ENCODE results near the gene LCA5. TPM values are rescaled to one million over a fixed set of nuclear protein-coding genes. Genes with fewer than 3 reads are reported as not detected.

The LCA5 gene
- total and polyA plus RNA-seq, 2 donors (not counting 3 experiments of a cell fraction or from before 2014, with no cell fraction given): 0.57 to 4.2 TPM

GRCh38 chr6:79453558-79454042 lies 83.6 kb downstream of the LCA5 start:
- Histone ChIP-seq H3K79me2 (ENCODE audit: control insufficient read depth, insufficient read depth, low read length) (no peaks in the 10 kb centered on the region), H3K36me3 (ENCODE audit: control insufficient read depth in 2 of 2, extremely low read depth in 1 of 2, insufficient read depth in 2 of 2, low read length in 2 of 2) (no peaks in the 10 kb centered on the region), H3K9ac (replicated peaks; ENCODE audit: extremely low read depth, insufficient read depth, low read length) (no peak overlapping the region), H3K4me2 (ENCODE audit: insufficient read depth, low read length) (no peak overlapping the region), H2AFZ (ENCODE audit: low read depth, low read length) (no peak overlapping the region), H3K27ac (ENCODE audit: insufficient read depth, low read depth, low read length) (no peak overlapping the region), H3K27me3 (ENCODE audit: control insufficient read depth in 2 of 2, insufficient read depth in 2 of 2, low read length in 2 of 2) (no peaks in the 10 kb centered on the region), H3K4me3 (replicated peaks in 1 of 3; ENCODE audit: insufficient read depth in 1 of 3, low read depth in 1 of 3, low read length in 3 of 3) (no peak overlapping the region), H4K20me1 (replicated peaks; ENCODE audit: control insufficient read depth, extremely low read depth, insufficient read depth, low read length) (no peaks in the 10 kb centered on the region), H3K9me3 (replicated peaks; ENCODE audit: control insufficient read depth, insufficient read depth, low read length) (no peaks in the 10 kb centered on the region), H3K9me1 (replicated peaks; ENCODE audit: control insufficient read depth, extremely low read depth, insufficient read depth, low read length) (no peaks in the 10 kb centered on the region), H3K4me1 (ENCODE audit: control insufficient read depth, extremely low read depth, insufficient read depth, low read length) (no peaks in the 10 kb centered on the region)
- DNase-seq (ENCODE audit: low read depth, low spot score): no peak
- intact Hi-C loops (cut with micrococcal nuclease) (no loop called here), dilution Hi-C loops (cut with MboI; ENCODE audit: extremely low pct_ligation_motif_present, low sequenced_read_pairs) (no loop called here)
- POLR2A ChIA-PET: no interaction called here
- no peak for TF ChIP-seq EZH2 (IDR thresholded peaks at IDR 0.05; ENCODE audit: borderline replicate concordance, low read depth, low read length, severe bottlenecking)
- TF ChIP-seq, protein P1, sequence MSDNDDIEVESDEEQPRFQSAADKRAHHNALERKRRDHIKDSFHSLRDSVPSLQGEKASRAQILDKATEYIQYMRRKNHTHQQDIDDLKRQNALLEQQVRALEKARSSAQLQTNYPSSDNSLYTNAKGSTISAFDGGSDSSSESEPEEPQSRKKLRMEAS (IDR thresholded peaks at IDR 0.05; ENCODE audit: insufficient read depth, insufficient read length): no peak
- TF ChIP-seq POLR2AphosphoS5 (IDR thresholded peaks at IDR 0.05; ENCODE audit: insufficient read depth, low read depth, low read length): no peak
- TF ChIP-seq, protein P2, sequence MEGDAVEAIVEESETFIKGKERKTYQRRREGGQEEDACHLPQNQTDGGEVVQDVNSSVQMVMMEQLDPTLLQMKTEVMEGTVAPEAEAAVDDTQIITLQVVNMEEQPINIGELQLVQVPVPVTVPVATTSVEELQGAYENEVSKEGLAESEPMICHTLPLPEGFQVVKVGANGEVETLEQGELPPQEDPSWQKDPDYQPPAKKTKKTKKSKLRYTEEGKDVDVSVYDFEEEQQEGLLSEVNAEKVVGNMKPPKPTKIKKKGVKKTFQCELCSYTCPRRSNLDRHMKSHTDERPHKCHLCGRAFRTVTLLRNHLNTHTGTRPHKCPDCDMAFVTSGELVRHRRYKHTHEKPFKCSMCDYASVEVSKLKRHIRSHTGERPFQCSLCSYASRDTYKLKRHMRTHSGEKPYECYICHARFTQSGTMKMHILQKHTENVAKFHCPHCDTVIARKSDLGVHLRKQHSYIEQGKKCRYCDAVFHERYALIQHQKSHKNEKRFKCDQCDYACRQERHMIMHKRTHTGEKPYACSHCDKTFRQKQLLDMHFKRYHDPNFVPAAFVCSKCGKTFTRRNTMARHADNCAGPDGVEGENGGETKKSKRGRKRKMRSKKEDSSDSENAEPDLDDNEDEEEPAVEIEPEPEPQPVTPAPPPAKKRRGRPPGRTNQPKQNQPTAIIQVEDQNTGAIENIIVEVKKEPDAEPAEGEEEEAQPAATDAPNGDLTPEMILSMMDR (IDR thresholded peaks at IDR 0.05; ENCODE audit: extremely low read depth in 1 of 2, insufficient read depth in 1 of 2, low read depth in 1 of 2, low read length in 2 of 2): no peak
- TF ChIP-seq POLR2A (IDR thresholded peaks at IDR 0.05; ENCODE audit: low read depth, low read length): no peak
- TF ChIP-seq FOS (IDR thresholded peaks at IDR 0.05; ENCODE audit: borderline replicate concordance, insufficient read depth, low read length): no peak
- TF ChIP-seq MYC (IDR thresholded peaks at IDR 0.05; ENCODE audit: low read depth, low read length): no peak
- TF ChIP-seq JUN (IDR thresholded peaks at IDR 0.05; ENCODE audit: borderline replicate concordance, insufficient read depth, insufficient read length, low read depth): no peak
- no peak for TF ChIP-seq GATA2 (IDR thresholded peaks at IDR 0.05; ENCODE audit: insufficient read depth, insufficient read length, low read depth, low read length)
- CTCF ChIA-PET: interaction anchor here (1.4 kb wide), 1 partner anchor 31 kb away, joined by 3 read pairs; no protein-coding TSS in a partner anchor
- no peak for FAIRE-seq
- BruUV-seq (replicated peaks): no TSS peak

Data from endothelial cell of umbilical vein (primary cell).